ENCODE data around the gene TCF4.

The TCF4 gene

GRCh38 chr18:55283309-55283708 is 304.7 kb downstream of the TCF4 start:
- no peak for DNase-seq

- DNase-seq, result no peak
Measured at GRCh38 chr18:55280503-55280902, 307.5 kb downstream of the TCF4 start.

GRCh38 chr18:55275039-55275901 is 312.7 kb downstream of the TCF4 start:
- no peak for DNase-seq

GRCh38 chr18:55272510-55273243 is 315.3 kb downstream of the TCF4 start:
- DNase-seq, result no peak

- no peak for DNase-seq
Measured at GRCh38 chr18:55269622-55270021, 318.4 kb downstream of the TCF4 start.

- no peak for DNase-seq
Measured at GRCh38 chr18:55268628-55269275, 319.2 kb downstream of the TCF4 start.

GRCh38 chr18:55268151-55268601 is 319.8 kb downstream of the TCF4 start:
- no peak for DNase-seq

- DNase-seq, result no peak
Measured at GRCh38 chr18:55266981-55267380, 321.0 kb downstream of the TCF4 start.

- no peak for DNase-seq
Measured at GRCh38 chr18:55265984-55266383, 322.0 kb downstream of the TCF4 start.

GRCh38 chr18:55265130-55265675 is 322.8 kb downstream of the TCF4 start:
- DNase-seq, result no peak

- no peak for DNase-seq
Measured at GRCh38 chr18:55264108-55264507, 323.9 kb downstream of the TCF4 start.

- no peak for DNase-seq
Measured at GRCh38 chr18:55262021-55262560, 325.9 kb downstream of the TCF4 start.

- DNase-seq, result no peak
Measured at GRCh38 chr18:55261253-55261652, 326.7 kb downstream of the TCF4 start.

GRCh38 chr18:55258088-55258487 is 329.9 kb downstream of the TCF4 start:
- no peak for DNase-seq

- DNase-seq, result no peak
Measured at GRCh38 chr18:55256929-55257289, 331.1 kb downstream of the TCF4 start.

GRCh38 chr18:55256226-55256928 is 331.6 kb downstream of the TCF4 start:
- DNase-seq, result no peak

- no peak for DNase-seq
Measured at GRCh38 chr18:55253814-55254213, 334.2 kb downstream of the TCF4 start.

GRCh38 chr18:55252901-55253300 is 335.1 kb downstream of the TCF4 start:
- DNase-seq, result no peak

- DNase-seq, result no peak
Measured at GRCh38 chr18:55252053-55252675, 335.8 kb downstream of the TCF4 start.

GRCh38 chr18:55251254-55251971 is 336.6 kb downstream of the TCF4 start:
- no peak for DNase-seq

- DNase-seq, result no peak
Measured at GRCh38 chr18:55250768-55251173, 337.2 kb downstream of the TCF4 start.
